Keratinocyte (primary cell): ENCODE measurements around the gene SLC8A1. TPM values are rescaled to one million over a fixed set of nuclear protein-coding genes. Genes with fewer than 3 reads are reported as not detected.

ENCODE experiments used
- DNase-seq: peaks from one replicate; pipeline ENCODE4 v3.0.0-alpha.2; 2011; ENCODE audit warnings: low read depth, missing footprints, low spot score
- FAIRE-seq: peaks from 2 replicates; lab custom pipeline; 2011; peaks lifted over from hg19 to GRCh38; lab: Jason Lieb, UNC
- H2AFZ ChIP-seq: 2 replicates; pipeline ENCODE4 v1.6.0; 2012; ENCODE audit warnings: low read length, control low read depth, inconsistent platforms; ENCODE audit not compliant: control insufficient read depth
- H3K27ac ChIP-seq: 2 replicates; pipeline ENCODE4 v1.5.1; 2011; ENCODE audit warnings: low read length; ENCODE audit not compliant: control insufficient read depth, insufficient read depth
- H3K27me3 ChIP-seq: 3 replicates; pipeline ENCODE4 v1.6.0; 2011; ENCODE audit warnings: low read length; ENCODE audit not compliant: control insufficient read depth, insufficient read depth; ENCODE audit errors: extremely low read depth
- H3K36me3 ChIP-seq, 2 experiments: 2 replicates in 1 of 2; 3 replicates in 1 of 2; pipeline ENCODE4 v1.5.1; 2011; ENCODE audit warnings: low read length in 2 of 2, mild to moderate bottlenecking in 1 of 2; ENCODE audit not compliant: control insufficient read depth in 2 of 2, insufficient read depth in 2 of 2; ENCODE audit errors: extremely low read depth in 1 of 2
- H3K4me1 ChIP-seq: 3 replicates; pipeline ENCODE4 v1.5.1; 2011; ENCODE audit warnings: low read length; ENCODE audit not compliant: control insufficient read depth, insufficient read depth; ENCODE audit errors: extremely low read depth
- H3K4me2 ChIP-seq: 3 replicates; pipeline ENCODE4 v1.6.0; 2011; ENCODE audit warnings: low read depth, low read length; ENCODE audit not compliant: control insufficient read depth, insufficient read depth; ENCODE audit errors: extremely low read depth
- H3K4me3 ChIP-seq, 3 experiments: fragments of 200-600 bp in 1 of 3; sonication (generic) in 1 of 3; 2 replicates in 2 of 3; 3 replicates in 1 of 3; pipeline ENCODE4 v1.5.1; 2011 to 2016; ENCODE audit warnings: low read length in 3 of 3, mild to moderate bottlenecking in 3 of 3, control low read depth in 2 of 3, inconsistent platforms in 1 of 3, low read depth in 1 of 3, mixed read lengths in 1 of 3, mixed run types in 1 of 3, moderate library complexity in 1 of 3; ENCODE audit not compliant: control insufficient read depth in 2 of 3, insufficient read depth in 2 of 3; ENCODE audit errors: extremely low read depth in 1 of 3
- H3K79me2 ChIP-seq: 2 replicates; pipeline ENCODE4 v1.6.0; 2012; ENCODE audit warnings: low read length; ENCODE audit not compliant: control insufficient read depth, insufficient read depth
- H3K9ac ChIP-seq: 3 replicates; pipeline ENCODE4 v1.6.0; 2011; ENCODE audit warnings: low read length; ENCODE audit not compliant: control insufficient read depth, insufficient read depth; ENCODE audit errors: extremely low read depth
- H3K9me1 ChIP-seq: 3 replicates; pipeline ENCODE4 v1.6.0; 2011; ENCODE audit warnings: low read length; ENCODE audit not compliant: control insufficient read depth, insufficient read depth; ENCODE audit errors: extremely low read depth
- H3K9me3 ChIP-seq: 2 replicates; pipeline ENCODE4 v1.5.1; 2012; ENCODE audit warnings: low read depth, low read length; ENCODE audit not compliant: control insufficient read depth
- H4K20me1 ChIP-seq: 3 replicates; pipeline ENCODE4 v1.6.0; 2011; ENCODE audit warnings: low read length; ENCODE audit not compliant: control insufficient read depth, insufficient read depth; ENCODE audit errors: extremely low read depth
- EZH2 ChIP-seq: IDR thresholded peaks from one replicate; pipeline ENCODE4 v1.6.1; 2012; ENCODE audit warnings: inconsistent platforms, mild to moderate bottlenecking, low read length, moderate library complexity
- dilution Hi-C: fragments of 300-500 bp; cut with MboI; formaldehyde crosslinking; loops from one replicate; pipeline ENCODE4 v1.7.0; 2020; ENCODE audit warnings: low sequenced_read_pairs; ENCODE audit not compliant: extremely low pct_ligation_motif_present
- polyA plus RNA-seq, 5 experiments: library from polyadenylated mRNA; depleted of rRNA in 3 of 5; stranded (reverse) in 3 of 5; stranded (forward) in 1 of 5; unstranded in 1 of 5; fragments of >200 nt; gene quantifications; 1 replicate in 1 of 5; 2 replicates in 3 of 5; 3 replicates in 1 of 5; pipeline versions ENCODE4 v1.2.1 to v1.2.3, GENCODE V29; 2011 to 2012; ENCODE audit warnings: missing spikeins in 2 of 5, low read depth in 1 of 5, low replicate concordance in 1 of 5
- TF ChIP-seq, protein P1 (sequence below), 3 experiments: IDR thresholded peaks in 1 of 3; conservative IDR thresholded peaks in 1 of 3; optimal IDR thresholded peaks in 1 of 3; 2 replicates in 2 of 3; 3 replicates in 1 of 3; pipeline versions ENCODE3 to v1.5.1; 2011; ENCODE audit warnings: low read length in 3 of 3, mild to moderate bottlenecking in 3 of 3, moderate library complexity in 2 of 3, control low read depth in 1 of 3, inconsistent platforms in 1 of 3; ENCODE audit not compliant: insufficient read depth in 2 of 3; ENCODE audit errors: extremely low read depth in 1 of 3

The SLC8A1 gene
- polyA plus RNA-seq, 1 donor (not counting 4 experiments of a cell fraction or from before 2014, with no cell fraction given): 2.7 TPM

DNA sequence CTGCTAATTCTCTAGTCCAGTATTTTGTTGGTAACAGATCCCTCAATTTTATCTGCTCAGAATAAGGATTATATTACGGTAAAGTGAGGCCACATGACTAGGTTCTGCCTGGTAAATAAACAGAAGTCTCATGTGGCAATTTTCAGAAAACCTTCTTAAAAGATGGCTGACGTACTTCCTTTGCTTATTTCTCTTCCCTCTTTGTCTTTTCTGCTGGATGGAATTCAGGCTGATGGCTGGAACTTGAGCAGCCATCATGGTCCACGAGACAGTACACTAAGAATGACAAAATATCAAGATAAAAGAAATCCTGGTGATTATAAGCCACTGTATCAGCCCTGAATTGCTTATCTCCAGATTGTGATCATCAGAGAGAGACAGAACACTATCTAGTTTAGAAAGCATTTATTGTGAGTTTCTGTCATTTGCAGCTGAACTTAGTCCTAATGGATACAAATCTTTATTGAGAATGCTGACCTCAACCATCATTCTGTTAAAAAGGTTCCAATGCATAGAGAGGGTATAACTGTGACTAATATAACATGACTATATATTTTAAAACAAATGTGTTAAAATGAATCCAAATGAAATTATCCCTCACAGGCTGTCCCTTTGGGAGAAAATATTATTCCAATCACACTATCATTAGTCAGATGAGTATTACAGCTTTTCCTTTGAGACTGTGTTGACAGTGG lies 31.8 kb upstream of the SLC8A1 start:
- FAIRE-seq (no peak), DNase-seq (no peak)
- H3K36me3 ChIP-seq: no peaks in the 10 kb centered on the region
- H3K4me3 ChIP-seq: no peak overlapping the region
- dilution Hi-C loops: no loop called here
- no peaks in the 10 kb centered on the region for H3K4me1 ChIP-seq
- no peak for TF ChIP-seq EZH2
- TF ChIP-seq, protein P1, sequence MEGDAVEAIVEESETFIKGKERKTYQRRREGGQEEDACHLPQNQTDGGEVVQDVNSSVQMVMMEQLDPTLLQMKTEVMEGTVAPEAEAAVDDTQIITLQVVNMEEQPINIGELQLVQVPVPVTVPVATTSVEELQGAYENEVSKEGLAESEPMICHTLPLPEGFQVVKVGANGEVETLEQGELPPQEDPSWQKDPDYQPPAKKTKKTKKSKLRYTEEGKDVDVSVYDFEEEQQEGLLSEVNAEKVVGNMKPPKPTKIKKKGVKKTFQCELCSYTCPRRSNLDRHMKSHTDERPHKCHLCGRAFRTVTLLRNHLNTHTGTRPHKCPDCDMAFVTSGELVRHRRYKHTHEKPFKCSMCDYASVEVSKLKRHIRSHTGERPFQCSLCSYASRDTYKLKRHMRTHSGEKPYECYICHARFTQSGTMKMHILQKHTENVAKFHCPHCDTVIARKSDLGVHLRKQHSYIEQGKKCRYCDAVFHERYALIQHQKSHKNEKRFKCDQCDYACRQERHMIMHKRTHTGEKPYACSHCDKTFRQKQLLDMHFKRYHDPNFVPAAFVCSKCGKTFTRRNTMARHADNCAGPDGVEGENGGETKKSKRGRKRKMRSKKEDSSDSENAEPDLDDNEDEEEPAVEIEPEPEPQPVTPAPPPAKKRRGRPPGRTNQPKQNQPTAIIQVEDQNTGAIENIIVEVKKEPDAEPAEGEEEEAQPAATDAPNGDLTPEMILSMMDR (optimal IDR thresholded peaks at IDR 0.05 in 1 of 3, IDR thresholded peaks at IDR 0.05 in 1 of 3, conservative IDR thresholded peaks at IDR 0.05 in 1 of 3; ENCODE audit: extremely low read depth in 1 of 3, insufficient read depth in 2 of 3, low read length in 3 of 3): no peak
- H2AFZ ChIP-seq: no peak overlapping the region
- H3K27ac ChIP-seq: no peak overlapping the region
- H3K9me1 ChIP-seq: no peaks in the 10 kb centered on the region
- no peaks in the 10 kb centered on the region for H3K79me2 ChIP-seq
- no peak overlapping the region for H3K4me2 ChIP-seq
- H3K9ac ChIP-seq: no peak overlapping the region
- H4K20me1 ChIP-seq: no peaks in the 10 kb centered on the region
- H3K27me3 ChIP-seq: no peaks in the 10 kb centered on the region
- no peaks in the 10 kb centered on the region for H3K9me3 ChIP-seq

DNA sequence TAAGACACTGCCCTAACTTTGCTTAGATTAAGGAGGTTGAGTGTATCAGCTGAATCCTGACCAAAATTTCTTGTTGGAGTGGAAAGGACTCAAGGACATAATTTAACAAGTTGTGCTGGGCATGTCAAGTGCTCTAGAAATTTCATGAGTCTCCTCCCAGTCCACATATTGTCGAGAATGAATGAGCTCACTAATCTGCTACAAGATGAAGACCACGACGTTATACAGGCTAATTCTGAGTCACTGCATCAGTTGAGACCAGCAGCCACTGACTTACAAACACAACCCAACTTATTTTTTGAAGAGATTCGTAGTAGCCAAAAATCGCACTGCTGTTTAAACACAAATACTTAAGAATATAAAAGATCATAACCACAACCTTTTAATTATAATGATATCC lies 28.7 kb upstream of the SLC8A1 start:
- H3K9me3 ChIP-seq: no peaks in the 10 kb centered on the region
- dilution Hi-C loops: no loop called here
- no peaks in the 10 kb centered on the region for H3K79me2 ChIP-seq
- no peak overlapping the region for H3K27ac ChIP-seq
- H3K36me3 ChIP-seq: no peaks in the 10 kb centered on the region
- no peaks in the 10 kb centered on the region for H4K20me1 ChIP-seq
- H3K4me2 ChIP-seq: no peak overlapping the region
- no peak for TF ChIP-seq EZH2
- TF ChIP-seq, protein P1 (optimal IDR thresholded peaks at IDR 0.05 in 1 of 3, IDR thresholded peaks at IDR 0.05 in 1 of 3, conservative IDR thresholded peaks at IDR 0.05 in 1 of 3; ENCODE audit: extremely low read depth in 1 of 3, insufficient read depth in 2 of 3, low read length in 3 of 3): no peak
- no peaks in the 10 kb centered on the region for H3K27me3 ChIP-seq
- no peak overlapping the region for H3K9ac ChIP-seq
- FAIRE-seq (no peak), DNase-seq (no peak)
- H3K9me1 ChIP-seq: no peaks in the 10 kb centered on the region
- H2AFZ ChIP-seq: no peak overlapping the region
- no peaks in the 10 kb centered on the region for H3K4me1 ChIP-seq
- H3K4me3 ChIP-seq: no peak overlapping the region
